IPS-NIHi11 (cell line): ENCODE data around the gene TXNL4A.

Experiments used
- DNase-seq: peaks from one replicate; pipeline ENCODE4 v3.0.0; 2012; ENCODE audit warnings: mixed read lengths, low spot score

TXNL4A gene

GRCh38 chr18:79948719-79949411 is 39.5 kb downstream of the TXNL4A start:
- DNase-seq: no peak

- no peak for DNase-seq
Measured at GRCh38 chr18:79947881-79948610, 40.3 kb downstream of the TXNL4A start.

- no peak for DNase-seq
Measured at GRCh38 chr18:79947054-79947755, 41.2 kb downstream of the TXNL4A start.

GRCh38 chr18:79945118-79946042 is 43.0 kb downstream of the TXNL4A start:
- DNase-seq: no peak

- DNase-seq: no peak
Measured at GRCh38 chr18:79944746-79945117, 43.6 kb downstream of the TXNL4A start.

- no peak for DNase-seq
Measured at GRCh38 chr18:79944126-79944731, 44.1 kb downstream of the TXNL4A start.

- DNase-seq: no peak
Measured at GRCh38 chr18:79943608-79944125, 44.7 kb downstream of the TXNL4A start.

GRCh38 chr18:79942786-79943607 is 45.4 kb downstream of the TXNL4A start:
- no peak for DNase-seq

- DNase-seq: no peak
Measured at GRCh38 chr18:79942211-79942610, 46.2 kb downstream of the TXNL4A start.

GRCh38 chr18:79941473-79942119 is 46.8 kb downstream of the TXNL4A start:
- no peak for DNase-seq

- no peak for DNase-seq
Measured at GRCh38 chr18:79940814-79941472, 47.4 kb downstream of the TXNL4A start.

- no peak for DNase-seq
Measured at GRCh38 chr18:79940126-79940813, 48.1 kb downstream of the TXNL4A start.

GRCh38 chr18:79939096-79939495 is 49.3 kb downstream of the TXNL4A start:
- no peak for DNase-seq

- DNase-seq: no peak
Measured at GRCh38 chr18:79938196-79938595, 50.2 kb downstream of the TXNL4A start.

GRCh38 chr18:79937103-79937860 is 51.1 kb downstream of the TXNL4A start:
- DNase-seq: no peak

GRCh38 chr18:79936641-79937040 is 51.7 kb downstream of the TXNL4A start:
- DNase-seq: no peak

GRCh38 chr18:79935925-79936324 is 52.4 kb downstream of the TXNL4A start:
- no peak for DNase-seq

GRCh38 chr18:79935499-79935898 is 52.9 kb downstream of the TXNL4A start:
- DNase-seq: no peak
